Hematopoietic multipotent progenitor cell treated with erythropoietin and hydrocortisone succinate and interleukin-3 and kit ligand, for 6 days (in vitro differentiated cells): ENCODE results near the gene PLCH1.

Experiments used
- DNase-seq: peaks from one replicate; pipeline ENCODE4 v3.0.0-alpha.2; 2015

PLCH1 gene

GRCh38 chr3:155744010-155744625, 753 bp downstream of the PLCH1 start:
- peak; percentile 33 for DNase-seq

DNA sequence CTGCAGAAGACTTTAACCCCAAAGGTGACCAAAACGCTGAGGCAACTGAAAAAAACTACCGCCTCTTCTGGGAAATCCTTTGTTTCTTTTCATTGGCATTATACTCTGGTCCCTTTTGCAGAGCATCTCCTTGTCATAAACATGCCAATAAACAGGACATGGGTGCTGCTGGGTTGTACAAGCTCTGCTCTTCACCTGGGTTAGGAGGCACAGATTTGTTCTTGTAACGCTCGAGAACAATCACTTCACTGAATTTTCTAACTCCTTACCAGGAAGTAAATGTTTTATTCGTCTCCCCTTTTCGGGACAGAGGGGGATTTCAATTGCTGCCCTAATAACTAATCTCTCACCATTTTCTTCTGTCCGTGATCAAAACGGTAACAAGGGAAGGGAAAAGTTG, 1.3 kb downstream of the PLCH1 start:
- no peak for DNase-seq

DNA sequence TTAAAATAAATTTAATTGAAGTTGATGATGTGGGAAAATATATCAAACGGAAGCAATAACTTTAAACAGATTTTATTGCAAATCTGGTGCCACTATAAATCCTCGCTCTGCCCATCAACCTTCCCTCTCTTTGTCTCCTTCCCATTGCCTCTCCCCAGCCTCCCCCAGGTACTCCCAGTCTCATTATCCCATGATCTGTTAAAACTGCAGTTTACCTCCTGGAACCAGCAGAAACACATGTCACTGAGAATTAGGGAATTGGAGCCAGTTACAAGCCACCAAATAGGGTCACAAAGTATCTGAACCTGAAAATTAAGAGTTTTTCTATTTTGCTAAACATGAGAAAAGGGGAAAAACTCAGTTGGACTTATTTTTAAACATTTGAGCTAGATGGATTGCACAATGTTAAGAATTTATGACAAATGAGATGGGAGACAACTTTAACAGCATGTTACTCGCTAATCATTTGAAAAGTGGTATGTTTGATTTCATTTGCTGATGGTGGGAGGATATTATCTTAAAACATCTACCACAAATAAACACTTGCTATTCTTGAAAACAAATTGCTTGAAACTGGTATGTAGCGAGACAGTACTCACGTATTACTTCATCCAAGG, 2.4 kb downstream of the PLCH1 start:
- no peak for DNase-seq

DNA sequence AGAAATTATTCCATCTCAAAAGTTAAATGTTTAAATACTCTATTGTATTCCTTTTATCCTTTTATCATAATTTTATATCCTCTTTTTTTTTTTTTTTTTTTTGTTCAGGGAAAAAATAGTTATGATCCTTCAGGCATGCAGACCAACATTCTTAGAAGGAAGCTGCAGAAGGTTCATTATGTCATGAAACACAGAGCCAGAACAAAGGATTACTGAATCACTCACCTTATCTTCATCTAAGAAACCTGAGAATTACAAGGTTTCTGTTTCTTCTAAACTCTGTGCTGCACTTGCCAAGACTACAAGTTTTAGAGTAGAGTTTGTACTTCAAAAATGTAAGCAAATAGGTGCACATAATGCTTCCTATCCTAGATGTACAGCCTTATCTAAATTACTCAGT, 3.3 kb downstream of the PLCH1 start:
- no peak for DNase-seq

DNA sequence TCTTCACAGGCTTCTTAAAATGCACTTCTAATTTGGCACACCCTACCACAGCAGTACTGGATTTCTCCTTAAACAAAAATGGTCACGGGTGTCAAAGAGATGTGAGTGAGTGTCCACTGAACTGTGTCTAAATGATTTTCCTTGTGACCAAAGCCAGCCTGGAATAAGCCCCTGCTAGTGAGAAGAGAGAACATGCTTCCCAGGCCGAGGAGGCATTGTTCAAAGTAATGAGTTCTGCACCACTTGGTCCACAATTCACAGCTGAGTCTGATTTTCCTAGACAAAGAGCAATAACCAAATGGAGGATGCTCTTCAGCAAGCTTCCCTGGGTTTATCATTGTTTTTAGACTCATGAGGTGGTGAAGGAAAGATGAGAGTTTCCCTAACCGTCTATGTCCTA, 3.8 kb downstream of the PLCH1 start:
- no peak for DNase-seq

- peak; percentile 47 for DNase-seq
Measured at GRCh38 chr3:155739154-155739553, 5.7 kb downstream of the PLCH1 start.

DNA sequence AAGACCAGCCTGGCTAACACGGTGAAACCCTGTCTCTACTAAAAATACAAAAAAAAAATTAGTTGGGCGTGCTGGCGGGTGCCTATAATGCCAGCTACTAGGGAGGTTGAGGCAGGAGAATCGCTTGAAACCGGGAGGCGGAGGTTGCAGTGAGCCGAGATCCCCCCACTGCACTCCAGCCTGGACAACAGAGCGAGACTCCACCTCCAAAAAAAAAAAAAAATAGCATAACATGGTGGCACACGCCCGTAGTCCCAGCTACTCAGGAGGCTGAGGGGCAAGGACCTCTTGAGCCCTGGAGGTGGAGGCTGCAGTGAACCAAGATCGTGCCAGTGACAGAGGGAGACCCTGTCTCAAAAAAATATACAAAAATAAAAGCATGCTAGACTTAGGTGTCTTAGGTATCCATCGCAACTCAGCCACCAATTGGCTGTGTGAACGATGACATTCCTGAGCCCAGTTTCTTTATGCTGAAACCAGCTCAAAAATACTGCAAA, 6.2 kb downstream of the PLCH1 start:
- no peak for DNase-seq

DNA sequence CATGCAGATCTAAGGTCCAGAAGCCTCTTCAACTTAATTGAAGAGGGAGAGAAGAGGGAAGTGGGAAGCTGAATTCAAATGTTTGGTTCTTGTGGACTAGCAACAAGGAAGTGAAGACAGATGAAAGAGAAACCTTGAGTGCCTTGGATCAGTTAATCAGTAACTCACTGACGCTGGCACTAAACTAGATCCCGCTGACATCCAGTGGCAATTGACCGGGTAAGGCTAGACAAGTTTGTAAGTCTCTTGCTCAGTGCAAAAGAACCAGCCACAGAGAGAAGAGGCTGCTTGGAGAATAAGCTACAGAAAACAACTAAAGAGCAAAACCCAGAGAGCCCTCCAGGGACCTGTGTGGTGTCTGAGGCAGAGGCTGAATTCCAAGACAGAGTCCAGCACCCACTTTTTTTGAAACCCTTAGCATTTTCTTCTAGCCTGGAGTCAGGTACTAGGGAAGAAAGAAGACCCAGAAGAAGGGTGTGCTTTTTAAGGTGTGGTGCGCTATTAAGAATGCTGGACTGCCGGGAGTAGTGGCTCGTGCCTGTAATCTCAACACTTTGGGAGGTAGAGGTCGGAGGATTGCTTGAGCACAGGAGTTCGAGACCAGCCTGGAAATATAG, 6.9 kb downstream of the PLCH1 start:
- peak; percentile 39 for DNase-seq

DNA sequence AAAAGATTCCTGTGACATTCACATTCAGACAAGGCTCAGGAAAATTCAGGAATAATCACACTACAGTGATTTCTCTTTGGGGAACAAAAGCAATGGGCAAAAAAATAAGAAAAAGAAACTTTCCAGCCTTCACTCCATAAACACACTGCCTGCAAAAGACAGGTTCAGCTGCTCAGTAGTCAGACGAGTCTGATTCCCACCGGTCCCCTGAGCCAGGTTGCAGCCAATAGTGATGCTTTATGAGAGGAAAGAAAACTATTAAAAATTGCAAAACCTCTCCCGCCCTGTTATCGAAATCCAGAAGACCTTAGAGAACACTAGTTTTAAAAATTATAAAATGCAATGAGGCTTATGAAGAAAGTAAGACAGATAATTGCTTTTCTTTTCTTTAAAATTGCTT, 8.5 kb downstream of the PLCH1 start:
- no peak for DNase-seq

- peak; percentile 5 for DNase-seq
Measured at GRCh38 chr3:155730843-155731242, 14.0 kb downstream of the PLCH1 start.

GRCh38 chr3:155727836-155728235, 17.0 kb downstream of the PLCH1 start:
- no peak for DNase-seq

DNA sequence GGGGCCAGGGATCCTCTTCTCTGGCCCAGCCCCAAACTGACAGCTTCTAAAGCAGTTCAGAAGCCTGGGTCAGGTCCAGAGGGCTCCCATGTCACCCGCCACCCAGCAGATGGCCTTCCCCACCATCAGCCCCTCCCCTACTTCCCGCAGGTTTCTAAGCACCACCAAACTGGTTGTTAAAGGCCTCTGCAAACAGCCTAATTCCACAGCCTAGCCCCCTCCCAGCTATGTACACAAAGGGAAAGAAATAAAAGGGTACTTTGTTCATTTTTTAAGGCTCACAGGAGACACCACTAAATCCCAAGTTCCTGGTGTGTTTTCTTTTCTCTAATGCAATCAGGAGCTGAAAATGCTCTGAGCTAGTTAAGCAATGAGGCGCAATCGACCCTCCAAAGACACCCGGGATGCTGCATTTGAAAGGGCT, 30.6 kb downstream of the PLCH1 start:
- DNase-seq: no peak

- no peak for DNase-seq
Measured at GRCh38 chr3:155712008-155712407, 32.9 kb downstream of the PLCH1 start.

DNA sequence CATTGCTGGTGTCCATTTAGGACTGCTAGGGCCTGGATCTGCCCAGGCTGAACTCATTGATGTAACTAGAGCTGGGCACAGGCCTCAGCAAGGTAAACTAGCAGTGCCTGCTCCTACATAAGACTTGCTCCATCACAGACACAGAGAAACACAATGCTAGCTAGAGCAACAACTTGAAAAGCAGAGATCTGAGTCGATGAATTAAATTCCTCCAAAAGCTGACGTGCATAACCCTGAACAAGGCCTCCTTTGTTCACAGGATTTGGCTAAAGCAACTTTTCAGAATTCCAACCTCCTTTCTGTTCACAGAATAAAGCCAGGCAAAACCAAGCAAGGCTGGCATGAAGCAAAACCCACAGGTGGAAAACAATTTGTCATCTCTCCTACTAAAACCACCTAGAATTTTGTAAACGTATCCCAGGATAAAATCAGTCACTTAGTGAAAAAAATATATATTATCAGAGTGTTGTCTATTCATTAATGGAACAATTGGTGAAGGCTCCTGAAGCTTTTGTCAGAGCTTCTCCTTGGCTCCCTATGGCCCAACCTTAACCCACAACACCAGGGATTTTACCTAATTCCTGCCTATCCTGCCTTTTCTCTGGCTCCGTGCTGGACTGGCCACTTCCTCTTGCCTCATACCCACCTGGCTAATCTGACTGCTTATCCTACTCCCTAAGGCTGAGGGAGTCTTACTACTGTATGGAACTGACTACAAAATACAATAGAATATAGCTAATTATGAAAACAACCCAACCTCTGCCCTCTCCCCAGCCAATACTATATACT, 39.9 kb downstream of the PLCH1 start:
- no peak for DNase-seq

DNA sequence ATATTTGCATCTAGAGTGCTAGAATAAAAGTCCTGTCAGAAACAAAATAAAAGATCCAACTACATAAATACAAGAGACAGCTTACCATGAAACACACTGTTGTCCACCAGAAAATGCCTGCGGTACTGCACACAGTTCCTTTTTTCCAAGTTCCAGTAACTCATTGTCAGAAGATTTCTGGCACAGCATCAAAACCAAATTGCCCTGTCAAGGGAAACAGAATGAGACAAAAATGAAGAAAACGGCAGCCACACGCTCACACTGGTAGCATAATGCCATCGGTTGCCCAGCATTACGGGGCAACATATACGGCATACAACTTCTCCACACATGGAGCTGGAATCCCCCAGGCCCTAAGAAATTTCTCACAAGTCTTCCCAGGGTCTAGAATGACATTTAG, 40.8 kb downstream of the PLCH1 start:
- DNase-seq: peak; percentile 32

DNA sequence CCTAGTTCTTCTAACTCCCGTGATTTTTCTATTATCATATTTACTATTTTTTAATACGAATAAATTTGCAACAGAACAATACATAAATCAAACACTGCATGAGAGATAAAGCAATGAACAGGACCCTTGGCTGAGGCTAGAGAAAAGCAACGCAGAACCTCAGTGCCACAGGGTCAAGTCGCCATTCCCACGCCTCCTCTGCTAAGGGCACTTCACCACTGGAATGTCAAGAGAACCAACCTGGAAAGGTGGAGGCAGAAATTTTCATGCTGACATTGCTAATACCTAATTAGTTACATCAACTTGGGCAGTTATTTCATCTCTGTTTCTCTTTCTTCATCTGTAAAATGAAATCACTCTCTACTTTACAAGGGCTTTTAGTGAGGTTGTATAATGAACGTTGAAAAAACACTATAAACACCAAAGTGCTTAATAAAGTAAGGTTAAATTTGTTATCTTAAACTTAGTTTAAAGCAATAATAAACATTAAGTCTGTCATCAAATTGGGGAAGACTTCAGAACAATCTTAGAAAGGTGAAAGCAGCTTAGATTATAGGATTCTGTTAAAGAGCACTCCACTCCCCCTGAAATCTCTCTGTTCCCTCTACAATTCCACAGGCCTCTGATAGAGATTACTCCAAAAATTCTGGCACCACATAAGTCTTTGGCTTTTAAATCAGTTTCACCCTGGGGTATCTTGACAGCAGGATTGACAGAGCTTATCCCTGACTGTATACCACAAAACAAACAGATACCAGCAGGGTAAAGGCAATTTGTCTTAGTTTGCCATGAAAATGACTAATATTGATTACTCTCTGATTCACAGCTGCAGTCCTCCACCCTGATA, 41.9 kb downstream of the PLCH1 start:
- DNase-seq: no peak

DNA sequence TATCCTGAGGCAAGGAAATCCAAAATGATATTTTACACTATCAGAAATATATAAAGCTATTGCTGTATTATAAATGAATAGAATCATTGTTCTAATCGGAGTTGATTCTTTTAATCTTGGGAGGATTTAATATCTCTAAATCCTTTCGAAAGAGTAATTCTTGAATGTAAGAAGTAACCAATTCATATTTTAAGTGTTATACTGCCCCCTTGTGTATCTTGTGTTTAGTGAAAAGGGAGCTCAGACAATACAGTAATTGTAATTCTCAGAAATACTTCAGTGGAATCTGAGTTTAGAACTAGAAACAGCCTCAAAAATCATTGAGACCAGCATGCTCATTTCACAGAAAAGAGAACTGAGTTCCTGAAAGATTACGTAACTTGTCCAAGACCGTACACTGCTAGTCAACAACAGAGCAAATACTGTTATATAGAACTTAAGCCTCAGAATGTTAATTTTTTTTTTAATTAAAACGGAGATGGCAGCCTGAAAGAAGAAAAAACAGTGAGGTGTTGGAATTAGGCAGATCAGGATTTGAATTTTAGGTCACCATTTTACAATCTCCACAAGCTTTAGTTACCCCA, 42.9 kb downstream of the PLCH1 start:
- DNase-seq: peak; percentile 93

DNA sequence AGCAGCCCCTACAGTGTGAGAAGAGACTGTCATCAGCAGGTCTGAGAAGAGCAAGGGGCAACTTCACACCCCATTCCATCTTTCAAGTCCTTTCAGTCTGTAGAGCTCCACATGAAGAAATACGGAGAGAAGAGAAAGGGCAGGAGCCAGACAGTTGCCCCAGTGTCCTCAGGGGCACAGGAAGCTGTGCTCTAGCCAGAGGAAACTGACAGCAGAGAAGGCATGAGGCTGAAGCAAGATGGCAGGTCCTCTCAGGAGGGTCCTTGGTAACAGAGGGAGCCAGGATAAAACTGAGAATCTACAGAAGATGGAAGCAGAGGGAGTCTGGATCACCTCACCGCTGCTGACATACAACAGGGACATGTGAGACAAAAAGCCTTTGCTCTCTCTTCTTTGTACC, 47.3 kb downstream of the PLCH1 start:
- DNase-seq: no peak

- DNase-seq: no peak
Measured at GRCh38 chr3:155690921-155691320, 54.0 kb downstream of the PLCH1 start.

DNA sequence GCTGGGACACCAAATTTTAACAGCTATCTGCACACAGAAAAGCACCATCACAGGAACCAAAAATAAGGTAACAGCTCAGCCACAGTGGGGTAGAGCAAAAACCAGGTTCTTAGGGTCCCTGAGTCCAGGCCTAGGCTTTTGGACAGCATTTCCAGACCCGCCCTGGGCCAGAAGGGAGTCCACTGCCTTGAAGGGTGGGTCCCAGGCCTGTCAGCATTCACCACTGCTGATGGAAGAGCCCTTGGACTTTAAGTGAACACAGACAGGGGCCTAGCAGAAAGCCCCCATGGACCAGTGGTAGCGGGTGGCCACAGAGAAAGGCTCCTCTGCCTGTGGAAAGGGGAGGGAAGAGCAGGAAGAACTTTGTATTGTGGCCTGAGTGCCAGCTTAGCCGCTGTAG, 56.4 kb downstream of the PLCH1 start:
- no peak for DNase-seq

- no peak for DNase-seq
Measured at GRCh38 chr3:155683344-155683720, 61.5 kb downstream of the PLCH1 start.
